Heart left ventricle (tissue), 13 donors: ENCODE results near the gene CLCA4.
A peak's percentile ranks its signal among the peaks of the same experiment; 100 is the strongest.

Experiments
- CTCF ChIP-seq, 12 donors: fragments of 200-600 bp; sonication (generic) in 4 of 12; IDR thresholded peaks; one replicate each; pipeline versions ENCODE4 v1.5.0 to v1.8.0; 2018 to 2022; ENCODE audit warnings: antibody characterized with exemption in 12 of 12, mild to moderate bottlenecking in 5 of 12
- POLR2A ChIP-seq, 2 donors: fragments of 450-650 bp; IDR thresholded peaks; one replicate each; pipeline ENCODE4 v1.6.1; 2017; ENCODE audit warnings: antibody characterized with exemption in 2 of 2, mild to moderate bottlenecking in 2 of 2, moderate library complexity in 2 of 2
- donor health status: ischemic (EF 13 %, LVEDD 7.1; RV severe dilation, severe dysfunction).
- donor health status: DM: no; HTN: yes; CAD: no.
- donor health status: DM: no; HTN: no; CAD: no.
- donor health status: ischemic (EF 25% LVEDD 6.9; RV normal size, moderate dysfunction).
- donor health status: ischemic (EF 25% LVEDD 5.7; RV mildly dilated, moderate dysfunction).
- donor health status: ischemic (EF 35%, LVEDD 5.7; RV mildly dilated, moderate dysfunction).
- donor health status: nonischemic (EF 11% LVEDD 7.7; RV severe dilation, severe dysfunction).
- donor health status: DM: yes; HTN: yes; CAD: no.
- donor health status: PGD.
- donor health status: ischemic (EF 29% LVEDD 5.4; RV normal size, mild dysfunction).
- donor health status: nonischemic (EF 23%, LVEDD 6.1; RV moderate dilation, normal function).

GRCh38 chr1:86515597-86515996 is 31.3 kb upstream of the CLCA4 start:
- TF ChIP-seq CTCF (IDR thresholded peaks at IDR 0.05) (peak in 7 of 12 donors; percentile 8 to 35 (median 24)), POLR2A (IDR thresholded peaks at IDR 0.05) (no peak)
